Smooth muscle cell (in vitro differentiated cells): Measurements from ENCODE around the gene HES5. TPM values are rescaled to one million over a fixed set of nuclear protein-coding genes. Genes with fewer than 3 reads are reported as not detected.

Experiments used
- DNase-seq: peaks from one replicate; lab custom pipeline; 2025; ENCODE audit not compliant: unreplicated experiment; lab: John Stamatoyannopoulos, UW
- H2AFZ ChIP-seq: fragments of 200-600 bp; sonication (generic); 2 replicates; pipeline ENCODE4 v1.6.0; 2016; ENCODE audit warnings: antibody characterized with exemption, low read depth, mild to moderate bottlenecking
- H3F3A ChIP-seq: fragments of 200-600 bp; sonication (generic); 2 replicates; pipeline ENCODE4 v1.6.0; 2017; ENCODE audit warnings: antibody characterized with exemption, low read depth
- H3K27ac ChIP-seq: fragments of 200-600 bp; sonication (generic); 2 replicates; pipeline ENCODE4 v1.5.1; 2016; ENCODE audit warnings: low read depth, mild to moderate bottlenecking
- H3K27me3 ChIP-seq: fragments of 200-600 bp; sonication (generic); 2 replicates; pipeline ENCODE4 v1.6.1; 2016; ENCODE audit warnings: low read depth, mild to moderate bottlenecking
- H3K36me3 ChIP-seq: fragments of 200-600 bp; sonication (generic); 2 replicates; pipeline ENCODE4 v1.5.1; 2016; ENCODE audit warnings: low read depth
- H3K4me1 ChIP-seq: fragments of 200-600 bp; sonication (generic); 2 replicates; pipeline ENCODE4 v1.5.1; 2016; ENCODE audit warnings: low read depth
- H3K4me2 ChIP-seq: fragments of 200-600 bp; sonication (generic); 2 replicates; pipeline ENCODE4 v1.6.0; 2016; ENCODE audit warnings: mild to moderate bottlenecking
- H3K4me3 ChIP-seq: fragments of 200-600 bp; sonication (generic); 2 replicates; pipeline ENCODE4 v1.5.1; 2016; ENCODE audit warnings: mild to moderate bottlenecking
- H3K79me2 ChIP-seq: fragments of 200-600 bp; sonication (generic); 2 replicates; pipeline ENCODE4 v1.6.0; 2016; ENCODE audit warnings: low read depth, mild to moderate bottlenecking
- H3K9ac ChIP-seq: fragments of 200-600 bp; sonication (generic); 2 replicates; pipeline ENCODE4 v1.6.0; 2016; ENCODE audit warnings: low read depth
- H3K9me3 ChIP-seq: fragments of 200-600 bp; sonication (generic); replicated peaks from 2 replicates; pipeline ENCODE4 v1.5.1; 2016; ENCODE audit warnings: low read depth
- H4K20me1 ChIP-seq: fragments of 200-600 bp; sonication (generic); 2 replicates; pipeline ENCODE4 v1.6.0; 2016; ENCODE audit warnings: low read depth
- WGBS: methylation state at CpG from one replicate; pipeline ENCODE4 v1.1.7; 2016; ENCODE audit warnings: low lambda C conversion rate; 5-methylcytosine and 5-hydroxymethylcytosine counted together
- polyA plus RNA-seq: library from polyadenylated mRNA; unstranded; fragments of >200 nt; fragmentation: Nextera tagmentation; extraction: Ambion mirVana; gene quantifications from 2 replicates; pipeline ENCODE4 v1.2.1, GENCODE V29; 2016
- total RNA-seq: library from RNA; depleted of rRNA; stranded (reverse); fragments of >200 nt; gene quantifications from 2 replicates; pipeline ENCODE4 v1.2.3, GENCODE V29; 2014
- TF ChIP-seq, protein P1 (sequence below): fragments of 200-600 bp; sonication (generic); IDR thresholded peaks from 2 replicates; pipeline ENCODE4 v1.5.1; 2017; ENCODE audit warnings: borderline replicate concordance, mild to moderate bottlenecking, antibody characterized with exemption; ENCODE audit not compliant: insufficient read depth, poor library complexity, severe bottlenecking

HES5 gene
- total and polyA plus RNA-seq, 2 experiments from 2014 or later = 1.6 to 1.7 TPM

GRCh38 chr1:2517966-2518365 is 12.1 kb downstream of the HES5 start:
- 98% methylated on average over 17 of the region's 17 CpGs for WGBS
- Histone ChIP-seq H3F3A (no peaks in the 10 kb centered on the region), H4K20me1 (peaks cover 51% of the 10 kb centered on the region), H3K9ac (no peak overlapping the region), H3K9me3 (no peaks in the 10 kb centered on the region), H3K36me3 (no peaks in the 10 kb centered on the region), H3K4me3 (no peak overlapping the region), H3K4me2 (no peak overlapping the region), H3K79me2 (peaks cover 11% of the 10 kb centered on the region), H3K27ac (no peak overlapping the region), H2AFZ (no peak overlapping the region), H3K27me3 (no peaks in the 10 kb centered on the region), H3K4me1 (no peaks in the 10 kb centered on the region)
- DNase-seq = no peak
- TF ChIP-seq, protein P1, sequence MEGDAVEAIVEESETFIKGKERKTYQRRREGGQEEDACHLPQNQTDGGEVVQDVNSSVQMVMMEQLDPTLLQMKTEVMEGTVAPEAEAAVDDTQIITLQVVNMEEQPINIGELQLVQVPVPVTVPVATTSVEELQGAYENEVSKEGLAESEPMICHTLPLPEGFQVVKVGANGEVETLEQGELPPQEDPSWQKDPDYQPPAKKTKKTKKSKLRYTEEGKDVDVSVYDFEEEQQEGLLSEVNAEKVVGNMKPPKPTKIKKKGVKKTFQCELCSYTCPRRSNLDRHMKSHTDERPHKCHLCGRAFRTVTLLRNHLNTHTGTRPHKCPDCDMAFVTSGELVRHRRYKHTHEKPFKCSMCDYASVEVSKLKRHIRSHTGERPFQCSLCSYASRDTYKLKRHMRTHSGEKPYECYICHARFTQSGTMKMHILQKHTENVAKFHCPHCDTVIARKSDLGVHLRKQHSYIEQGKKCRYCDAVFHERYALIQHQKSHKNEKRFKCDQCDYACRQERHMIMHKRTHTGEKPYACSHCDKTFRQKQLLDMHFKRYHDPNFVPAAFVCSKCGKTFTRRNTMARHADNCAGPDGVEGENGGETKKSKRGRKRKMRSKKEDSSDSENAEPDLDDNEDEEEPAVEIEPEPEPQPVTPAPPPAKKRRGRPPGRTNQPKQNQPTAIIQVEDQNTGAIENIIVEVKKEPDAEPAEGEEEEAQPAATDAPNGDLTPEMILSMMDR = no peak

DNA sequence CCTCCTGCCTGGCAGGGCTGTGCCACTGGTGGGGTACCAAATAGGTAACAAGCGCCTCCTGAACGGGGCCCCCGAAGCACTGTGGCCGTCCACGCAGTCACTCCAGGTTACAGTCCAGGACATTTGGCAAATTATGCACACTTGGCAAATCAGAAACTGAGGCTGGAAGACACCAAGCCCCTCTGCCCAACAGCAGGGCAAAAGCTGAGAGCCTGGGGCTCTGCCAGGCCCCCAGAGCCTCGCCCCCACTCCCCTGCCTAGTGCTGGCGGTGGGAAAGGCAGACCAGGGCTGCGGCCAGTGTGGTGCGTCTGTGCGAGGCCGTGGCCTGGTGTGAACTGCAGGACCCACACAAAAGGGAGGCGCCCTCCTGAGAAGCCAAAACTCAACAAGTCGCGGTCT is 13.1 kb downstream of the HES5 start:
- Histone ChIP-seq H3K27ac (no peak overlapping the region), H3K4me2 (no peak overlapping the region), H3K79me2 (peaks cover 3% of the 10 kb centered on the region), H3K4me3 (no peak overlapping the region), H2AFZ (no peak overlapping the region), H3K36me3 (no peaks in the 10 kb centered on the region), H4K20me1 (peaks cover 49% of the 10 kb centered on the region), H3K9me3 (no peaks in the 10 kb centered on the region), H3K4me1 (no peaks in the 10 kb centered on the region), H3F3A (no peaks in the 10 kb centered on the region), H3K27me3 (no peaks in the 10 kb centered on the region), H3K9ac (no peak overlapping the region)
- DNase-seq = no peak
- WGBS = 97% methylated on average over 14 of the region's 14 CpGs
- TF ChIP-seq, protein P1 = no peak

DNA sequence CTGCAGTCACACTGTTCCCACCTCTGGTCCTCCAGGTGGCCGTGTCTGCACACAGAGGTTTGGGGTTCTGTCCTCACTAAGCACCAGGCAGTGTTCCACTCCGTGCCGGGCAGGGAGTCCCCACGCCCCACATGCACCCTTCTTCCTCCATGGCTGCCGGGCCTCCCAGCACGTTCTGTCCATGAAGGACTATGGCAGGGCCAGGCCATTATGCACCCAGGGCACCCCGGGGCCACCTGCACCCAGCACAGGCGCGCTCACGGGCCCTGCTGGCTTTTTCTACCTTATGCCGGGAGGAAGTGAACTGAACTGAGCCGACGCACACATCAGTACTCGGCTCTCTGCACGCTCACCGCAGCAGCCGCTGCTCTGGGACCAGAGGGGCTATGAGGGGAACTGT is 13.9 kb downstream of the HES5 start:
- Histone ChIP-seq H3K4me1 (no peaks in the 10 kb centered on the region), H3K4me2 (no peak overlapping the region), H3K4me3 (no peak overlapping the region), H3K27me3 (no peaks in the 10 kb centered on the region), H3K9me3 (no peaks in the 10 kb centered on the region), H3K27ac (no peak overlapping the region), H3F3A (no peaks in the 10 kb centered on the region), H3K79me2 (no peaks in the 10 kb centered on the region), H2AFZ (no peak overlapping the region), H3K36me3 (no peaks in the 10 kb centered on the region), H4K20me1 (peaks cover 43% of the 10 kb centered on the region), H3K9ac (no peak overlapping the region)
- TF ChIP-seq, protein P1 = no peak
- 89% methylated on average over 17 of the region's 17 CpGs for WGBS
- no peak for DNase-seq

- H2AFZ ChIP-seq = no peak overlapping the region
- over 99% methylated on average over 10 of the region's 11 CpGs for WGBS
Measured at GRCh38 chr1:2515763-2516080, 14.3 kb downstream of the HES5 start.

More at GRCh38 chr1:2515763-2516080, 14.3 kb downstream of the HES5 start:
- TF ChIP-seq, protein P1 = no peak
- H3K4me2 ChIP-seq = no peak overlapping the region
- no peak overlapping the region for H3K4me3 ChIP-seq
- H3F3A ChIP-seq = no peaks in the 10 kb centered on the region
- no peaks in the 10 kb centered on the region for H3K27me3 ChIP-seq
- no peaks in the 10 kb centered on the region for H3K4me1 ChIP-seq
- no peak for DNase-seq
- H3K27ac ChIP-seq = no peak overlapping the region
- no peak overlapping the region for H3K9ac ChIP-seq
- no peaks in the 10 kb centered on the region for H3K36me3 ChIP-seq
- H4K20me1 ChIP-seq = peaks cover 39% of the 10 kb centered on the region
- no peaks in the 10 kb centered on the region for H3K79me2 ChIP-seq
- no peaks in the 10 kb centered on the region for H3K9me3 ChIP-seq
